CD4-positive, alpha-beta T cell (primary cell): ENCODE results near the gene RGMB. TPM values are rescaled to one million over a fixed set of nuclear protein-coding genes. Genes with fewer than 3 reads are reported as not detected.

ENCODE experiments used
- ATAC-seq: fragments of 200-7000 bp; cut with Tn5 transposase; one replicate; pipeline ENCODE4 v1.10.0; 2022; ENCODE audit warnings: mild to moderate bottlenecking; ENCODE audit not compliant: poor library complexity
- CTCF ChIA-PET: fragments of 350-600 bp; sonication (Branson Sonifier 250); formaldehyde crosslinking; loops from one replicate; lab custom pipeline; 2021; ENCODE audit warnings: antibody characterized with exemption, inconsistent platforms; lab: Charles Lee
- POLR2A ChIA-PET: fragments of 350-600 bp; sonication (Branson Sonifier 250); formaldehyde crosslinking; loops from one replicate; lab custom pipeline; 2021; ENCODE audit warnings: antibody characterized with exemption, inconsistent platforms; lab: Charles Lee
- DNase-seq, 14 experiments: peaks; one replicate each; pipeline ENCODE4 v3.0.0-alpha.2; 2013 to 2020; ENCODE audit warnings: mixed read lengths in 2 of 14
- H3K27ac ChIP-seq, 2 donors: one replicate each; pipeline versions ENCODE4 v1.5.1 to v1.7.0; 2013; ENCODE audit warnings: low read length in 2 of 2, low read depth in 1 of 2, mild to moderate bottlenecking in 1 of 2
- H3K27me3 ChIP-seq, 2 experiments: 1 replicate in 1 of 2; 2 replicates in 1 of 2; pipeline versions ENCODE4 v1.6.1 to v1.7.0; 2013; ENCODE audit warnings: low read length in 2 of 2, control low read depth in 1 of 2, mild to moderate bottlenecking in 1 of 2, moderate library complexity in 1 of 2; ENCODE audit not compliant: insufficient read depth in 2 of 2, control insufficient read depth in 1 of 2
- H3K36me3 ChIP-seq: one replicate; pipeline ENCODE4 v1.6.1; 2013; ENCODE audit warnings: low read length, control low read depth; ENCODE audit not compliant: insufficient read depth
- H3K4me1 ChIP-seq: one replicate; pipeline ENCODE4 v1.6.1; 2013; ENCODE audit warnings: low read length, control low read depth; ENCODE audit not compliant: insufficient read depth
- H3K4me3 ChIP-seq: one replicate; pipeline ENCODE4 v1.5.1; 2013; ENCODE audit warnings: mild to moderate bottlenecking, low read length, moderate library complexity
- H3K9me3 ChIP-seq, 2 experiments: 1 replicate in 1 of 2; 2 replicates in 1 of 2; pipeline versions ENCODE4 v1.6.1 to v1.7.0; 2013; ENCODE audit warnings: low read length in 2 of 2, mild to moderate bottlenecking in 2 of 2, control low read depth in 1 of 2, moderate library complexity in 1 of 2; ENCODE audit not compliant: control insufficient read depth in 1 of 2, insufficient read depth in 1 of 2
- H3K27ac Mint-ChIP-seq: one replicate; pipeline ENCODE4 v1.8.0; 2020; ENCODE audit warnings: mixed read lengths
- H3K27me3 Mint-ChIP-seq: one replicate; pipeline ENCODE4 v1.8.0; 2021; ENCODE audit warnings: mixed read lengths
- H3K36me3 Mint-ChIP-seq: one replicate; pipeline ENCODE4 v1.8.0; 2021; ENCODE audit warnings: low read depth, mixed read lengths
- H3K4me1 Mint-ChIP-seq: one replicate; pipeline ENCODE4 v1.8.0; 2021; ENCODE audit warnings: low read depth, mixed read lengths
- H3K4me3 Mint-ChIP-seq: one replicate; pipeline ENCODE4 v1.8.0; 2020; ENCODE audit warnings: mild to moderate bottlenecking, mixed read lengths
- H3K9me3 Mint-ChIP-seq: one replicate; pipeline ENCODE4 v1.8.0; 2020; ENCODE audit warnings: mixed read lengths
- CTCF ChIP-seq: fragments of 200-600 bp; IDR thresholded peaks from one replicate; pipeline ENCODE4 v1.8.0; 2022; ENCODE audit warnings: antibody characterized with exemption, mild to moderate bottlenecking
- intact Hi-C, 2 experiments: fragments of 100-400 bp; cut with DNase I in 1 of 2; cut with micrococcal nuclease in 1 of 2; formaldehyde crosslinking; loops; one replicate each; pipeline versions ENCODE4 v1.15.1 to v1.9.0; 2023 to 2025; cut with DNase I, micrococcal nuclease
- total RNA-seq, 174 experiments: library from RNA in 2 of 174; stranded (reverse) in 2 of 174; gene quantifications; one replicate each; pipeline ENCODE4 v1.2.3 and lab custom pipeline; 2021 to 2026

Gene RGMB
- total RNA-seq, 2 experiments from 2014 or later: 15.8 to 15.9 TPM

DNA sequence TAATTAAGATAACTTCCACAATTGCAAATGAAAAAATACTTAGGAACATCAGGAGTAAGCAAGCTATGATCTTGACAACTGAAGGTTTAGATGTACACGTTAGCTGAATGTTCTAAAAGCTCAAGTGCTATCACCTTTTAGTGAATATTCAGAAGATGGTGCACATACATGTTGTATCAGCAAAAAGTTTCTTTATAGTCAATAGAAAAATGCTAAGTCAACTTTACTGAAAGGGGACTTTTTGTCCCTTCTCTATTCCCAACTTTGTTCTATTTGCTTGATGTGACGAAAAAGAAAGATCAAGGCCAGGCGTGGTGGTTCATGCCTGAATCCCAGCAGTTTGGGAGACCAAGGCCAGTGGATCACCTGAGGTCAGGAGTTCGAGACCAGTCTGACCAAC lies 7.6 kb upstream of the RGMB start:
- no peaks in the 10 kb centered on the region for H3K9me3 ChIP-seq
- H3K27ac Mint-ChIP-seq: no peak overlapping the region
- H3K36me3 Mint-ChIP-seq: no peaks in the 10 kb centered on the region
- H3K4me3 Mint-ChIP-seq: no peak overlapping the region
- DNase-seq: no peak
- ChIA-PET POLR2A (no interaction called here), CTCF (no interaction called here)
- H3K4me1 Mint-ChIP-seq: peaks cover 14% of the 10 kb centered on the region
- peaks cover 28% of the 10 kb centered on the region for H3K4me1 ChIP-seq
- intact Hi-C loops: loop anchor here in 1 of 2 experiments (10.0 kb wide), 1 partner anchor 1769 kb away; the partner anchor contains the start of gene FAM174A
- H3K36me3 ChIP-seq: no peaks in the 10 kb centered on the region
- no peak for TF ChIP-seq CTCF
- peaks cover 25 to 34% of the 10 kb centered on the region in 2 experiments for H3K27me3 ChIP-seq
- no peak for ATAC-seq
- no peaks in the 10 kb centered on the region for H3K9me3 Mint-ChIP-seq
- no peak overlapping the region for H3K27ac ChIP-seq
- peaks cover 73% of the 10 kb centered on the region for H3K27me3 Mint-ChIP-seq
- no peak overlapping the region for H3K4me3 ChIP-seq

DNA sequence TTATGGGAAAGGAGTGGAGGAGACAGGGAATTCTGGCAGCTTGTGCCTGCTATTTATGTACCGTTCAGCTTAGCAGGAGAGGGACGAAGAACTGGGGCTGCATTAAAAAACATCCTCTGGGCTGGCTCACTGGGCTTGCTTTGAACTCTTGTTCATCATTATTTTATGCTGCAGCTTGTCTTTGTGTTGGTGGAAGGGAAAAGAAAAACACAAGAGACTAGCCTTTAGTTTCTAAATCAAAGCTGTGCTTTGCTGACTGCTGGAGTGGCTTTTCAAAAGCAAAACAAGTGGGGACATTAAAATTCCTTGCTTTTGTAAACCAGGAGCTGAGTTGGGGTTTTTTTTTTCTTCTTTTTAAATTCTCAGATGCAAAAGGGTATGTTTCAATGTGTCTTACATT lies 5.9 kb upstream of the RGMB start:
- no peaks in the 10 kb centered on the region for H3K36me3 ChIP-seq
- Mint-ChIP-seq H3K27ac (no peak overlapping the region), H3K36me3 (no peaks in the 10 kb centered on the region), H3K27me3 (peaks cover 69% of the 10 kb centered on the region), H3K4me3 (peak overlapping the region; percentile 44), H3K4me1 (peaks cover 29% of the 10 kb centered on the region), H3K9me3 (no peaks in the 10 kb centered on the region)
- intact Hi-C loops: loop anchor here in 1 of 2 experiments (10.0 kb wide), 1 partner anchor 1767 kb away; the partner anchor contains the start of gene FAM174A
- H3K9me3 ChIP-seq: no peaks in the 10 kb centered on the region
- ATAC-seq (no peak), DNase-seq (no peak)
- H3K27me3 ChIP-seq: peaks cover 25 to 34% of the 10 kb centered on the region in 2 experiments
- peaks cover 35% of the 10 kb centered on the region for H3K4me1 ChIP-seq
- no peak overlapping the region for H3K4me3 ChIP-seq
- no peak for TF ChIP-seq CTCF
- ChIA-PET POLR2A (no interaction called here), CTCF (interaction anchor here (1.1 to 1.9 kb wide), 5 partner anchors 9 to 1537 kb away, joined by 3 to 6 read pairs (median 4); no protein-coding TSS in a partner anchor)
- H3K27ac ChIP-seq: no peak overlapping the region

DNA sequence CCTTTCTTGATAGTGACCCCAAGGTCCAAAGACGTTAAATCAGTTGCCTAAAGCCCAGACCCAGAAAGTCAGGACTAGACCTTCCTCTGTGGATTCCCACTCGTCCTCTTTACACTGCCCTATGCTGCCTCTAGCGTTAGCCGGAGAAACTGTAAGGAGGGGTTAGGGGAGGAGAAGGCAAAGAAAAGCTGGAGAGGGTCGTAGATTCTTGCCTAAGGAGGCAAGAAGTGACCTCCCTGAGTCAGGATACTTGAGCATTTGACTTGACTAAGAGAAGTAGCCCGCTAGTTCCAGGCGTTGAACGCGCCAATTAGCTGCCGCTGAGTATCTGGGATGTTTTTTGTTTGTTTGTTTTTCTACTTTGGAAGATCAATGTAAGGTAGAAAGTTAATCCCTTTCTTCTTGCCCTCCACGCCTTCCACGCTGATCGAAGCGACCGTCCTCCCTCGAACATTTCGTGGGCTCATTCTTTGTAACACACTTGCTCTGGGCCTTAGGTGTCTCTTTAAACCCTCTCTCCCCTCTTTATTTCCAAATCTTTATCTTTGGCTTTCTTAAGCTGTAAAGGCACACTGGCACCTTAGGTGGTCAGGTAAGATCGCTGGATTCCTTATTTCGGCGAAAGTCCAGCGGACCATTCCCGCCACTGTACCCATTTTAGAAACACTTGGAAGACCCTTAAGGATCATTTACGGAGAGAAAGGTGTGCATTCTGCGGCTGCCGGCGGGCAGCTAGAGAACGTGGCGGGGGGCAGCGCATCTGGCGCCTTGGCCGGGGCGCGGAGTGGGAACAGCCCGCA lies 5.1 kb upstream of the RGMB start:
- H3K27ac ChIP-seq: no peak overlapping the region
- H3K9me3 ChIP-seq: peaks cover 0 to 6% of the 10 kb centered on the region in 2 experiments
- POLR2A ChIA-PET: interaction anchor here (1.7 to 2.2 kb wide), 3 partner anchors 161 to 1585 kb away, joined by 3 to 8 read pairs (median 5); partner anchors contain the start of gene RIOK2
- no peak overlapping the region for H3K27ac Mint-ChIP-seq
- peaks cover 25 to 31% of the 10 kb centered on the region in 2 experiments for H3K27me3 ChIP-seq
- H3K36me3 Mint-ChIP-seq: peaks cover 6% of the 10 kb centered on the region
- peaks cover 43% of the 10 kb centered on the region for H3K4me1 ChIP-seq
- peak overlapping the region; percentile 99 for H3K4me3 Mint-ChIP-seq
- peak overlapping the region; percentile 62 for H3K4me3 ChIP-seq
- peaks cover 37% of the 10 kb centered on the region for H3K4me1 Mint-ChIP-seq
- peak; percentile 87 for TF ChIP-seq CTCF
- CTCF ChIA-PET: interaction anchor here (0.7 to 1.9 kb wide), 12 partner anchors 8 to 1586 kb away, joined by 3 to 9 read pairs (median 4); no protein-coding TSS in a partner anchor
- DNase-seq: peak in 8 of 14 experiments; percentile 7 to 64 (median 35)
- intact Hi-C loops: loop anchor here in 1 of 2 experiments (10.0 kb wide), 1 partner anchor 1766 kb away; the partner anchor contains the start of gene FAM174A
- ATAC-seq: peak; percentile 19
- H3K27me3 Mint-ChIP-seq: peaks cover 62% of the 10 kb centered on the region
- H3K9me3 Mint-ChIP-seq: no peaks in the 10 kb centered on the region
- H3K36me3 ChIP-seq: no peaks in the 10 kb centered on the region
